IMR-90 (cell line): ENCODE results near the gene AFG1L. TPM values are rescaled to one million over a fixed set of nuclear protein-coding genes. Genes with fewer than 3 reads are reported as not detected.
A peak's percentile ranks its signal among the peaks of the same experiment; 100 is the strongest.

Experiments used
- ATAC-seq: fragments of 200-7000 bp; cut with Tn5 transposase; 2 replicates; pipeline ENCODE4 v1.9.1; 2020; ENCODE audit warnings: low read depth, mild to moderate bottlenecking, moderate library complexity
- BruUV-seq: library from RNA; stranded (reverse); fragments of 400-500 nt; replicated peaks from 2 replicates; lab custom pipeline; 2021; lab: Mats Ljungman, UMichigan
- CTCF ChIA-PET: fragments of 300-600 bp; formaldehyde crosslinking; extraction: SDS; loops from one replicate; lab custom pipeline; 2021; ENCODE audit warnings: antibody characterized with exemption; lab: Yijun Ruan, JAX
- POLR2A ChIA-PET: fragments of 300-600 bp; sonication (Branson Sonifier 250); formaldehyde crosslinking; loops from one replicate; lab custom pipeline; 2022; ENCODE audit warnings: antibody characterized with exemption; ENCODE audit not compliant: unreplicated experiment; lab: Charles Lee
- DNase-seq: peaks from one replicate; pipeline ENCODE4 v3.0.0; 2013
- H2AFZ ChIP-seq: replicated peaks from 2 replicates; pipeline ENCODE3; 2013; ENCODE audit warnings: low read length, mild to moderate bottlenecking; ENCODE audit not compliant: poor library complexity
- H2AK5ac ChIP-seq: 2 replicates; pipeline ENCODE4 v1.6.1; 2013; ENCODE audit warnings: low read depth, low read length, inconsistent platforms
- H2AK9ac ChIP-seq: replicated peaks from 2 replicates; pipeline ENCODE3; 2013; ENCODE audit warnings: mild to moderate bottlenecking, low read depth, low read length, moderate library complexity; ENCODE audit not compliant: poor library complexity
- H2BK120ac ChIP-seq: 2 replicates; pipeline ENCODE4 v1.6.1; 2013; ENCODE audit warnings: low read depth, low read length, inconsistent platforms
- H2BK15ac ChIP-seq: 3 replicates; pipeline ENCODE4 v1.6.1; 2013; ENCODE audit warnings: low read depth, low read length, inconsistent platforms
- H2BK20ac ChIP-seq: 2 replicates; pipeline ENCODE4 v1.6.1; 2013; ENCODE audit warnings: low read depth, mild to moderate bottlenecking, inconsistent platforms, low read length, moderate library complexity
- H2BK5ac ChIP-seq: 2 replicates; pipeline ENCODE4 v1.6.1; 2013; ENCODE audit warnings: mild to moderate bottlenecking, low read depth, low read length, inconsistent platforms; ENCODE audit not compliant: poor library complexity, severe bottlenecking
- H3K14ac ChIP-seq: replicated peaks from 2 replicates; pipeline ENCODE4 v1.6.1; 2013; ENCODE audit warnings: low read depth, low read length, inconsistent platforms
- H3K18ac ChIP-seq: 2 replicates; pipeline ENCODE4 v1.6.1; 2013; ENCODE audit warnings: low read depth, low read length, control low read depth
- H3K23ac ChIP-seq: 2 replicates; pipeline ENCODE4 v1.6.1; 2013; ENCODE audit warnings: low read depth, low read length, inconsistent platforms
- H3K27ac ChIP-seq: 2 replicates; pipeline ENCODE4 v1.5.1; 2013; ENCODE audit warnings: mild to moderate bottlenecking, control low read depth, low read length; ENCODE audit not compliant: insufficient read depth
- H3K27me3 ChIP-seq: 2 replicates; pipeline ENCODE4 v1.6.1; 2013; ENCODE audit warnings: low read length; ENCODE audit not compliant: control insufficient read depth, insufficient read depth
- H3K36me3 ChIP-seq: 2 replicates; pipeline ENCODE4 v1.6.1; 2013; ENCODE audit warnings: low read length, mixed read lengths; ENCODE audit not compliant: control insufficient read depth, insufficient read depth
- H3K4ac ChIP-seq: 2 replicates; pipeline ENCODE4 v1.6.1; 2013; ENCODE audit warnings: low read depth, low read length, inconsistent platforms
- H3K4me1 ChIP-seq: 2 replicates; pipeline ENCODE4 v1.6.1; 2013; ENCODE audit warnings: low read length, mixed read lengths; ENCODE audit not compliant: control insufficient read depth, insufficient read depth
- H3K4me2 ChIP-seq: 2 replicates; pipeline ENCODE4 v1.6.1; 2013; ENCODE audit warnings: low read depth, mild to moderate bottlenecking, control low read depth, low read length, moderate library complexity
- H3K4me3 ChIP-seq: 2 replicates; pipeline ENCODE4 v1.5.1; 2013; ENCODE audit warnings: low read depth, mild to moderate bottlenecking, control low read depth, low read length, moderate library complexity; ENCODE audit not compliant: insufficient read depth
- H3K56ac ChIP-seq: 2 replicates; pipeline ENCODE4 v1.6.1; 2013; ENCODE audit warnings: low read length, inconsistent platforms; ENCODE audit not compliant: insufficient read depth; ENCODE audit errors: extremely low read depth
- H3K79me1 ChIP-seq, 2 experiments: 2 replicates each; pipeline ENCODE4 v1.6.1; 2013; ENCODE audit warnings: low read length in 2 of 2, inconsistent platforms in 1 of 2, low read depth in 1 of 2
- H3K9ac ChIP-seq: 2 replicates; pipeline ENCODE4 v1.6.1; 2013; ENCODE audit warnings: low read depth, low read length, control low read depth
- H3K9me1 ChIP-seq: 2 replicates; pipeline ENCODE4 v1.6.1; 2013; ENCODE audit warnings: low read length, inconsistent platforms; ENCODE audit not compliant: insufficient read depth
- H3K9me3 ChIP-seq: 2 replicates; pipeline ENCODE4 v1.6.1; 2013; ENCODE audit warnings: low read length; ENCODE audit not compliant: control insufficient read depth, insufficient read depth
- H4K20me1 ChIP-seq: 2 replicates; pipeline ENCODE4 v1.6.1; 2013; ENCODE audit warnings: low read length, inconsistent platforms; ENCODE audit not compliant: insufficient read depth
- H4K5ac ChIP-seq: 2 replicates; pipeline ENCODE4 v1.6.1; 2013; ENCODE audit warnings: mild to moderate bottlenecking, low read depth, low read length, control low read depth
- H4K8ac ChIP-seq, 2 experiments: 2 replicates each; pipeline ENCODE4 v1.6.1; 2013; ENCODE audit warnings: low read depth in 2 of 2, low read length in 2 of 2, control low read depth in 1 of 2, inconsistent platforms in 1 of 2
- H4K91ac ChIP-seq: 2 replicates; pipeline ENCODE4 v1.6.1; 2013; ENCODE audit warnings: low read depth, low read length, inconsistent platforms; ENCODE audit not compliant: insufficient read depth
- BHLHE40 ChIP-seq: fragments of 150-350 bp; IDR thresholded peaks from 2 replicates; pipeline ENCODE4 v1.6.1; 2016; ENCODE audit warnings: mild to moderate bottlenecking, low read depth, low read length
- CEBPB ChIP-seq: IDR thresholded peaks from 2 replicates; pipeline ENCODE4 v1.6.1; 2012; ENCODE audit warnings: low read depth, low read length, improper control_type of control experiment
- CHD1 ChIP-seq: IDR thresholded peaks from 2 replicates; pipeline ENCODE4 v1.6.1; 2012; ENCODE audit warnings: low read depth, low read length, improper control_type of control experiment
- FOS ChIP-seq: fragments of 150-350 bp; IDR thresholded peaks from 2 replicates; pipeline ENCODE4 v1.6.1; 2016; ENCODE audit warnings: low read depth, low read length
- MAFK ChIP-seq: IDR thresholded peaks from 2 replicates; pipeline ENCODE4 v1.6.1; 2012; ENCODE audit warnings: low read depth, low read length, improper control_type of control experiment
- MAZ ChIP-seq: IDR thresholded peaks from 2 replicates; pipeline ENCODE4 v1.6.1; 2012; ENCODE audit warnings: low read depth, mild to moderate bottlenecking, low read length, improper control_type of control experiment, moderate library complexity, borderline replicate concordance
- MXI1 ChIP-seq: IDR thresholded peaks from 2 replicates; pipeline ENCODE4 v1.6.1; 2012; ENCODE audit warnings: low read depth, mild to moderate bottlenecking, low read length, moderate library complexity, borderline replicate concordance
- NFE2L2 ChIP-seq: fragments of 150-350 bp; IDR thresholded peaks from 2 replicates; pipeline ENCODE4 v1.6.1; 2016; ENCODE audit warnings: low read depth, mild to moderate bottlenecking, low read length
- POLR2A ChIP-seq: IDR thresholded peaks from 2 replicates; pipeline ENCODE4 v1.6.1; 2012; ENCODE audit warnings: mild to moderate bottlenecking, low read depth, low read length
- RAD21 ChIP-seq: IDR thresholded peaks from 2 replicates; pipeline ENCODE4 v1.6.1; 2012; ENCODE audit warnings: low read length, improper control_type of control experiment
- RCOR1 ChIP-seq: IDR thresholded peaks from 2 replicates; pipeline ENCODE4 v1.6.1; 2012; ENCODE audit warnings: mild to moderate bottlenecking, low read length, improper control_type of control experiment; ENCODE audit not compliant: insufficient replicate concordance
- RFX5 ChIP-seq: IDR thresholded peaks from 2 replicates; pipeline ENCODE4 v1.8.0; 2012; ENCODE audit warnings: low read depth, mild to moderate bottlenecking, low read length, moderate library complexity
- SMC3 ChIP-seq: fragments of 150-350 bp; IDR thresholded peaks from 2 replicates; pipeline ENCODE4 v1.6.1; 2016; ENCODE audit warnings: low read depth, mild to moderate bottlenecking, antibody characterized with exemption, low read length, moderate library complexity
- WGBS, 2 experiments: methylation state at CpG; one replicate each; pipeline versions ENCODE4 v1.1.5 to v1.1.7; 2013; ENCODE audit warnings: missing lambda C conversion rate in 2 of 2; ENCODE audit not compliant: insufficient read length in 1 of 2; ENCODE audit errors: extremely low coverage in 2 of 2; 5-methylcytosine and 5-hydroxymethylcytosine counted together
- dilution Hi-C: fragments of 300-500 bp; cut with HindIII; formaldehyde crosslinking; loops from one replicate; pipeline ENCODE4 v1.14.3; 2018; ENCODE audit warnings: low sequenced_read_pairs; ENCODE audit not compliant: unreplicated experiment
- in situ Hi-C: fragments of 300-500 bp; cut with MboI; formaldehyde crosslinking; loops from 3 replicates; pipeline ENCODE4 v1.14.3; 2019; ENCODE audit warnings: low sequenced_read_pairs, inconsistent platforms, mixed read lengths
- intact Hi-C: fragments of 100-400 bp; cut with micrococcal nuclease; formaldehyde crosslinking; loops from 2 replicates; pipeline ENCODE4 v1.10.0; 2022
- polyA plus RNA-seq, 3 experiments: library from polyadenylated mRNA; depleted of rRNA; stranded (reverse); fragments of >200 nt; gene quantifications; 2 replicates each; pipeline ENCODE4 v1.2.3, GENCODE V29; 2012; ENCODE audit warnings: low replicate concordance in 1 of 3
- total RNA-seq: library from RNA; depleted of rRNA; stranded (reverse); fragments of >200 nt; gene quantifications from 2 replicates; pipeline ENCODE4 v1.2.3, GENCODE V29; 2012
- TF ChIP-seq, protein P1 (sequence below): conservative IDR thresholded peaks from 2 replicates; pipeline ENCODE4 v1.5.1; 2012; ENCODE audit warnings: mild to moderate bottlenecking, low read depth, low read length, improper control_type of control experiment
- TF ChIP-seq, protein P2 (sequence below): fragments of 150-350 bp; IDR thresholded peaks from 2 replicates; pipeline ENCODE4 v1.6.1; 2016; ENCODE audit warnings: low read depth, mild to moderate bottlenecking, low read length, moderate library complexity, borderline replicate concordance
- TF ChIP-seq, protein P3 (sequence below): fragments of 150-350 bp; IDR thresholded peaks from 2 replicates; pipeline ENCODE4 v1.6.1; 2017; ENCODE audit warnings: mild to moderate bottlenecking, antibody characterized with exemption, low read length, low read depth

AFG1L gene
- total and polyA plus RNA-seq, 2 of the 4 experiments (the other 2 are of a cell fraction) = 1.0 to 2.0 TPM

DNA sequence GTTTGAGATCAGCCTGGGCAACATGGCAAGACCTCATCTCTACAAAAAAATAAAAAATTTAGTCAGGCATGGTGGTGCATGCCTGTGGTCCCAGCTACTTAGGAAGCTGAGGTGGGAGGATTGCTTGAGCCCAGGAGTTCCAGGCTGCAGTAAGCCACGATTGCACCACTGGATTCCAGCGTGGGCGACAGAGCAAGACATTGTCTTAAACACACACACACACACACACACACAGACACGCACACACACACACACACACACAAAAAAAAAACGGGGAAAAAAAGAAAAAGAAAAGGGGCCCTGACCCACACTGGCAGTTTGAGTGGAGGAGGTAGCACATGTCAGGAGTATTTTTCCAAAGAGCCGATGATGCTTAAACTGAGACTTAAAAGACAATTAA is 122.2 kb downstream of the AFG1L start:
- H4K91ac ChIP-seq = no peak overlapping the region
- DNase-seq (peak; percentile 22), ATAC-seq (no peak)
- no peak for TF ChIP-seq FOS
- no peak for TF ChIP-seq SMC3
- no peak for TF ChIP-seq MAFK
- TF ChIP-seq, protein P1, sequence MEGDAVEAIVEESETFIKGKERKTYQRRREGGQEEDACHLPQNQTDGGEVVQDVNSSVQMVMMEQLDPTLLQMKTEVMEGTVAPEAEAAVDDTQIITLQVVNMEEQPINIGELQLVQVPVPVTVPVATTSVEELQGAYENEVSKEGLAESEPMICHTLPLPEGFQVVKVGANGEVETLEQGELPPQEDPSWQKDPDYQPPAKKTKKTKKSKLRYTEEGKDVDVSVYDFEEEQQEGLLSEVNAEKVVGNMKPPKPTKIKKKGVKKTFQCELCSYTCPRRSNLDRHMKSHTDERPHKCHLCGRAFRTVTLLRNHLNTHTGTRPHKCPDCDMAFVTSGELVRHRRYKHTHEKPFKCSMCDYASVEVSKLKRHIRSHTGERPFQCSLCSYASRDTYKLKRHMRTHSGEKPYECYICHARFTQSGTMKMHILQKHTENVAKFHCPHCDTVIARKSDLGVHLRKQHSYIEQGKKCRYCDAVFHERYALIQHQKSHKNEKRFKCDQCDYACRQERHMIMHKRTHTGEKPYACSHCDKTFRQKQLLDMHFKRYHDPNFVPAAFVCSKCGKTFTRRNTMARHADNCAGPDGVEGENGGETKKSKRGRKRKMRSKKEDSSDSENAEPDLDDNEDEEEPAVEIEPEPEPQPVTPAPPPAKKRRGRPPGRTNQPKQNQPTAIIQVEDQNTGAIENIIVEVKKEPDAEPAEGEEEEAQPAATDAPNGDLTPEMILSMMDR = no peak
- TF ChIP-seq RAD21 = no peak
- no peak for TF ChIP-seq MAZ
- TF ChIP-seq POLR2A = no peak
- no peak for TF ChIP-seq BHLHE40
- no peak for TF ChIP-seq CEBPB
- TF ChIP-seq, protein P2, sequence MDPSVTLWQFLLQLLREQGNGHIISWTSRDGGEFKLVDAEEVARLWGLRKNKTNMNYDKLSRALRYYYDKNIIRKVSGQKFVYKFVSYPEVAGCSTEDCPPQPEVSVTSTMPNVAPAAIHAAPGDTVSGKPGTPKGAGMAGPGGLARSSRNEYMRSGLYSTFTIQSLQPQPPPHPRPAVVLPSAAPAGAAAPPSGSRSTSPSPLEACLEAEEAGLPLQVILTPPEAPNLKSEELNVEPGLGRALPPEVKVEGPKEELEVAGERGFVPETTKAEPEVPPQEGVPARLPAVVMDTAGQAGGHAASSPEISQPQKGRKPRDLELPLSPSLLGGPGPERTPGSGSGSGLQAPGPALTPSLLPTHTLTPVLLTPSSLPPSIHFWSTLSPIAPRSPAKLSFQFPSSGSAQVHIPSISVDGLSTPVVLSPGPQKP = no peak
- TF ChIP-seq MXI1 = no peak
- no peak for TF ChIP-seq CHD1
- no peak for TF ChIP-seq RCOR1
- TF ChIP-seq RFX5 = no peak
- TF ChIP-seq NFE2L2 = no peak
- TF ChIP-seq, protein P3, sequence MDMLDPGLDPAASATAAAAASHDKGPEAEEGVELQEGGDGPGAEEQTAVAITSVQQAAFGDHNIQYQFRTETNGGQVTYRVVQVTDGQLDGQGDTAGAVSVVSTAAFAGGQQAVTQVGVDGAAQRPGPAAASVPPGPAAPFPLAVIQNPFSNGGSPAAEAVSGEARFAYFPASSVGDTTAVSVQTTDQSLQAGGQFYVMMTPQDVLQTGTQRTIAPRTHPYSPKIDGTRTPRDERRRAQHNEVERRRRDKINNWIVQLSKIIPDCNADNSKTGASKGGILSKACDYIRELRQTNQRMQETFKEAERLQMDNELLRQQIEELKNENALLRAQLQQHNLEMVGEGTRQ = no peak
- no peak overlapping the region for H2AK5ac ChIP-seq
- no peaks in the 10 kb centered on the region for H3K9me1 ChIP-seq
- H3K27ac ChIP-seq = no peak overlapping the region
- no peaks in the 10 kb centered on the region for H3K27me3 ChIP-seq
- H4K20me1 ChIP-seq = no peaks in the 10 kb centered on the region
- ChIA-PET CTCF (no interaction called here), POLR2A (no interaction called here)
- no peak overlapping the region for H4K8ac ChIP-seq
- H3K4me2 ChIP-seq = no peak overlapping the region
- no peaks in the 10 kb centered on the region for H3K36me3 ChIP-seq
- H3K4me1 ChIP-seq = no peaks in the 10 kb centered on the region
- H2AK9ac ChIP-seq = no peak overlapping the region
- no TSS peak for BruUV-seq
- WGBS, 2 experiments = no CpG with 5 or more reads among the region's 6 CpGs
- no peak overlapping the region for H3K9ac ChIP-seq
- no peak overlapping the region for H2BK120ac ChIP-seq
- H3K56ac ChIP-seq = no peak overlapping the region
- dilution Hi-C loops = no loop called here
- no peak overlapping the region for H2BK15ac ChIP-seq
- H3K9me3 ChIP-seq = no peaks in the 10 kb centered on the region
- intact Hi-C loops = no loop called here
- H3K18ac ChIP-seq = no peak overlapping the region
- no peak overlapping the region for H3K4ac ChIP-seq
- H3K4me3 ChIP-seq = no peak overlapping the region
- H3K14ac ChIP-seq = no peak overlapping the region
- in situ Hi-C loops = no loop called here
- no peak overlapping the region for H4K5ac ChIP-seq
- no peak overlapping the region for H3K23ac ChIP-seq
- no peak overlapping the region for H2BK20ac ChIP-seq
- no peak overlapping the region for H2BK5ac ChIP-seq
- H2AFZ ChIP-seq = no peak overlapping the region
- no peaks in the 10 kb centered on the region for H3K79me1 ChIP-seq
